22Rv1 (cell line): ENCODE data around the gene SYNE2.

Source experiments
- H3K27ac ChIP-seq: fragments of 450-650 bp; 2 replicates; pipeline ENCODE4 v1.5.1; 2017
- ZFX ChIP-seq: fragments of 450-650 bp; IDR thresholded peaks from 2 replicates; pipeline ENCODE4 v1.6.1; 2017; ENCODE audit warnings: antibody characterized with exemption, borderline replicate concordance
- TF ChIP-seq, protein P1 (sequence below): fragments of 450-650 bp; IDR thresholded peaks from 2 replicates; pipeline ENCODE4 v1.5.1; 2017; ENCODE audit warnings: mild to moderate bottlenecking

Gene SYNE2

DNA sequence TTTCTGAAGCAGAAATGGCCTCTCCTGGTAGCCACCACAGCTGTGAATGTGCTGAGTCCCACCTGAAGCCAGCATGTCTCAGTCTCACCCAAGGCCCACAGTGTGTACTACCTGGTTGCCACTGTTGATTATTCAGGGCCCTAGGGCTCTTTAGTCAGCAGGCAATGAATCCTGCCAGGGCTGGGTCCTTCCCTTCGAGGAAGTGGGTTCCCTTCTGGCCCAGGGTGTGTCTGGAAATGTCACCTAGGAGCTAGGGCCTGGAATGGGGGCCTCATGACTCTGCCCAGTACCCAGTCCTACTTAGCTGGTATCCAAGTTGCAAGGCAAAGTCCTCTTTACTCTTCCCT is 207.4 kb downstream of the SYNE2 start:
- H3K27ac ChIP-seq: no peak overlapping the region
- TF ChIP-seq ZFX: no peak
- TF ChIP-seq, protein P1, sequence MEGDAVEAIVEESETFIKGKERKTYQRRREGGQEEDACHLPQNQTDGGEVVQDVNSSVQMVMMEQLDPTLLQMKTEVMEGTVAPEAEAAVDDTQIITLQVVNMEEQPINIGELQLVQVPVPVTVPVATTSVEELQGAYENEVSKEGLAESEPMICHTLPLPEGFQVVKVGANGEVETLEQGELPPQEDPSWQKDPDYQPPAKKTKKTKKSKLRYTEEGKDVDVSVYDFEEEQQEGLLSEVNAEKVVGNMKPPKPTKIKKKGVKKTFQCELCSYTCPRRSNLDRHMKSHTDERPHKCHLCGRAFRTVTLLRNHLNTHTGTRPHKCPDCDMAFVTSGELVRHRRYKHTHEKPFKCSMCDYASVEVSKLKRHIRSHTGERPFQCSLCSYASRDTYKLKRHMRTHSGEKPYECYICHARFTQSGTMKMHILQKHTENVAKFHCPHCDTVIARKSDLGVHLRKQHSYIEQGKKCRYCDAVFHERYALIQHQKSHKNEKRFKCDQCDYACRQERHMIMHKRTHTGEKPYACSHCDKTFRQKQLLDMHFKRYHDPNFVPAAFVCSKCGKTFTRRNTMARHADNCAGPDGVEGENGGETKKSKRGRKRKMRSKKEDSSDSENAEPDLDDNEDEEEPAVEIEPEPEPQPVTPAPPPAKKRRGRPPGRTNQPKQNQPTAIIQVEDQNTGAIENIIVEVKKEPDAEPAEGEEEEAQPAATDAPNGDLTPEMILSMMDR: no peak

DNA sequence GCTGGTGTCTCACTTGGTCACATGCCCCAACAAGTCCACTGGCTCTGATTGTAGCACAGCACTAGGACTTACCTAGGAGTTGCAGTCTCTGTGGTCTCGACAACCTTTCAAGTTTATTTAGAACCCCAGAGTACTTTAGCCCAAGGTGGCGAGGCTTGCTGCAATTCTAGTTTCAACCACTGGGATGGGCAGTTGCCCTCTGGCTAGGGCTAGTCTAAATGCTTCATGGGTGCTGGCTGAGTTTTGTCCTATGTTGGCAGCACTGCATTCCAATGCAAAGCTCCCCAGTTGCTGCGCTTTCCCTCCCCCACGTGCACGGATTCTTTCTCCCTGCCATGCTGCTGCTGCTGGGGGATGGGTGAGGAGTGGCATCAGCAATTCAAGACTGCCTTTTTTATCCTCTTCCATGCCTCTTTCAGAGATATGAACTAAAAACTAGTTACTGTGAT is 207.9 kb downstream of the SYNE2 start:
- no peak overlapping the region for H3K27ac ChIP-seq

DNA sequence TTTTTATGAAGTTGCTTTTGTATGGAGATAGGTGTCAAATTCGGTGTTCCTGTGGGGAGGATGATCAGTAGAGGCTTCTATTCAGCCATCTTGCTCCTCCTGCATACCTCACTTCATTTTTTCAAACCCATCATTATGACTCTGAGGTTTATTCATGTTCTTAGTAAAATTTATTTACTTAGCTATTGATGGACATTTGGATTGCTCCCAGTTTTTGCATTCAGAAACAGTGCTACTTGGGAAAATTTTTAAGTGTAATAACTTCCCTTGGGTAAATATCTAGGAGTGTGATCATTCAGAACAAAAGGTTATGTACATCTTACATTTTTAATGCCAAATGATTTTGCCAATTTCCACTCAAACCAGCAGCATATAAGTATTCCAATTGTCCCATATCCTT is 208.3 kb downstream of the SYNE2 start:
- no peak overlapping the region for H3K27ac ChIP-seq
- TF ChIP-seq, protein P1: no peak
- TF ChIP-seq ZFX: no peak

More for the DNA sequence above, 207.9 kb downstream of the SYNE2 start:
- TF ChIP-seq, protein P1: peak; percentile 43
- TF ChIP-seq ZFX: no peak

DNA sequence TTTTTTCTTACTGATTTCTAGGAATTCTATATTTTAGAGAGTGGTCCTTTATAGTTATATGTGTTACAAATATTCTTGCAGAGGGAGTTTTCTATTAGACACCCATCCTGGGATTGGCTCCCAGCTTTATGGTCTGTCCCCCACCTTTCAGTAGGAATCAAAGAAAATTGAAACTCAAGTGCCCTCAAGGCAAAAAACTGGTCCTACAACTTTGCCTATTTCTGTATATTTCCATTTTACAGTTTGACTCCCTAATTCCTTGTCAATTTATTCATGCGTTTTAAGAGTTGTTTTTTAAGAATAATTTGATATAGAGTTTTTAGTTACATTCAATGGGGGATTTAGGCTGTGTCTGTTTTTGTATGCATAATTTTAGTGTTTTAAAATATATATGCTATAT is 208.9 kb downstream of the SYNE2 start:
- TF ChIP-seq, protein P1: no peak
- no peak for TF ChIP-seq ZFX
- H3K27ac ChIP-seq: no peak overlapping the region

DNA sequence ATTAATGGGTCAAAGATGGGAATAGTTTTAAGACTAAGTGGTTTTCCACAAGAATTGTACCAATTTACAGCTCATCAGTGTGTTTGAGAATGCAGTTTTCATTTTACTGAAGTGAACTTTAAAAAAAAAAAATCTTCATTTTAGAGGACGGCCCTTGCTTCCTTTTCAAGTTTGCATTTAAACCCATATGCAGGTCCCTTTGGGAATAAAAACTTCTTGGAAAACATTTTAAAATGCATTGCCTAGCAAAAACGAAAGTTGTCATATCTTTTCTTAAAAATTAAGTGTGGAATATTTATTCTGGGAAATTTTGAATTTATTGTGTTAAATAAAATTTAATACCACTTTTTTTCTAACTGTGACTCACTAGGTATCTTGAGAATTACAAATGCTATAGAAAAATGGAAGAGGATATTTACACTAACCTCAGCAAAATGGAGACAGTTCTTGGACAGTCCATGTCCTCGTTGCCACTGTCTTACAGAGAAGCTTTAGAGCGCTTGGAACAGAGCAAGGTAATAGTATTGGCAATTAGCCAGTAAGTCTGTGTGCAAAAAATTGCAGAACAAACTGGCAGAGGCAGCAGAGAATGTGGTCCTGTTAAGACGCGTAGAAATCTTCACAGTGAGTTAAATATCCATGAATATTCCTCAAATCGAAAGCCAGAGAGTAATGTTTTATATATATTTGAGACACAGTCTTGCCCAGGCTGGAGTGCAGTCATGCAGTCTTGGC is 209.7 kb downstream of the SYNE2 start:
- TF ChIP-seq, protein P1: no peak
- no peak for TF ChIP-seq ZFX
- H3K27ac ChIP-seq: no peak overlapping the region

DNA sequence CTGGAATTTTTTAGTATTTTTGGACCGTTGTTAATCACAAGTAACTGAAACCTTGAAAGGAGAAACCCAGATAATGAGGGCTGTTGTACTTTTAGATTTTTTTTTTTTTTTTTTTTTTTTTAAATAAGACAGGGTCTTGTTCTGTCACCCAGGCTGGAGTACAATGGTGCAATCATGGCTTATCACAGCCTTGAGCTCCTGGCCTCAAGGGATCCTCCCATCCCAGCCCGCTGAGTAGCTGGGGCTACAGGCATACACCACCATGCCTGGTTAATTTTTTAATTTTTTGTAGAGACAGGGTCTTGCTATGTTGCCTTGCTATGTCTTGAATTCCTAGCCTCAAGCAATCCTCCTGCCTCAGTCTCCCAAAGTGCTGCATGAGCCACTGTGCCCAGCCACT is 211.6 kb downstream of the SYNE2 start:
- TF ChIP-seq ZFX: no peak
- TF ChIP-seq, protein P1: no peak

DNA sequence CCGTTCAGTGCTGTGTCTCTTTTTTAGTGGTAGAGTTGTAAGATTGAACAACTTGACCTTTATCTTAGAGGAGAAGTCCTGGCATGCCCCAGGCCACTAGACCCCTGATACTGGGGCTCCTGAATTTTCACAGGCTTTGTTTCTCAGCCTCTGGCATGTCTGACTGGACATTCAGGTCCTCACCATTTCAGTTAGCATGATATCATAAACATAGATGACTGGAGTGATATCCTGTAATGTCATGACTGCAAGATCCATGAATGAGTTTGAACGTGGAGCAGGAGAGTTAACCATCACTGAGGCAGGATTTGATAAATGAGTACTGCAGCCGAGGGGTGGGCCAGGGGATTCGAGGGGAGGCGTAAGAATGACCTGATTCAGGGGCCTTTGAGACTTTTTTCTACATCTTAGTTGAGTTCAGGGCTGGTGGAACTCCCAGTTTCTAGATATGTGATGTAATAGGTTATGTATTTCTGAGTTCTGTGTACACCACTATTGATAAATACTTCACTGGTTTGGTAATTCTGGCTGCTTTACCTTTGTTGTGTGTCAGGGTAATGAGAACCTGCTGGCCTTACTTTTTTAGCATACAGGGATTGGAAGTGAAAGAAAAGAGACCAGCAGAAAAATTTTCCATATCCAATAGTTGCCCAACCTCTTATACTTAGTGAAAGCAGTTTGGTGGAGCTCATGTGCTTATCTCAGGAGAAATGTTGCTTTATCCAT is 217.0 kb downstream of the SYNE2 start:
- TF ChIP-seq, protein P1: no peak
- TF ChIP-seq ZFX: no peak
- no peak overlapping the region for H3K27ac ChIP-seq

More for the DNA sequence above, 211.6 kb downstream of the SYNE2 start:
- no peak overlapping the region for H3K27ac ChIP-seq
